Neural cell (in vitro differentiated cells): ENCODE data around the gene AGPAT3. TPM values are rescaled to one million over a fixed set of nuclear protein-coding genes. Genes with fewer than 3 reads are reported as not detected.

Experiments
- H2AFZ ChIP-seq: fragments of 200-600, 300-800 bp; sonication (generic), shearing (Covaris generic); 2 replicates; pipeline ENCODE4 v1.6.0; 2014; ENCODE audit warnings: low read depth, mild to moderate bottlenecking, antibody characterized with exemption, low read length, moderate library complexity
- H3F3A ChIP-seq: fragments of 200-600 bp; shearing (Covaris generic); 2 replicates; pipeline ENCODE4 v1.6.1; 2016; ENCODE audit warnings: mild to moderate bottlenecking, moderate library complexity, mixed read lengths, antibody characterized with exemption, low read length; ENCODE audit not compliant: insufficient read depth, poor library complexity, severe bottlenecking
- H3K27ac ChIP-seq: fragments of 200-600, 300-800 bp; sonication (generic), shearing (Covaris generic); 2 replicates; pipeline ENCODE4 v1.5.1; 2014; ENCODE audit warnings: mild to moderate bottlenecking, low read length, moderate library complexity
- H3K27me3 ChIP-seq: fragments of 300-800, 200-600 bp; sonication (generic), shearing (Covaris generic); 2 replicates; pipeline ENCODE4 v1.6.0; 2014; ENCODE audit warnings: mild to moderate bottlenecking, low read depth, low read length, moderate library complexity; ENCODE audit not compliant: insufficient read depth
- H3K36me3 ChIP-seq: fragments of 300-800, 200-600 bp; sonication (generic), shearing (Covaris generic); 2 replicates; pipeline ENCODE4 v1.5.1; 2014; ENCODE audit warnings: mild to moderate bottlenecking, antibody characterized with exemption, low read length, moderate library complexity; ENCODE audit not compliant: insufficient read depth
- H3K4me2 ChIP-seq: fragments of 300-800, 200-600 bp; sonication (generic), shearing (Covaris generic); 2 replicates; pipeline ENCODE4 v1.6.0; 2014; ENCODE audit warnings: mild to moderate bottlenecking, low read length
- H3K4me3 ChIP-seq: fragments of 300-800, 200-600 bp; sonication (generic), shearing (Covaris generic); 2 replicates; pipeline ENCODE4 v1.5.1; 2014; ENCODE audit warnings: mild to moderate bottlenecking, low read length, moderate library complexity
- H3K79me2 ChIP-seq: fragments of 200-600 bp; shearing (Covaris generic); replicated peaks from 2 replicates; pipeline ENCODE4 v1.6.0; 2014; ENCODE audit warnings: mild to moderate bottlenecking, low read length, moderate library complexity; ENCODE audit not compliant: insufficient read depth
- H3K9ac ChIP-seq: fragments of 300-800, 200-600 bp; sonication (generic), shearing (Covaris generic); 2 replicates; pipeline ENCODE4 v1.6.1; 2016; ENCODE audit warnings: mild to moderate bottlenecking, low read length, mixed read lengths
- H3K9me2 ChIP-seq: fragments of 200-600 bp; shearing (Covaris generic); 2 replicates; pipeline ENCODE4 v1.6.1; 2016; ENCODE audit warnings: mild to moderate bottlenecking, low read length, mixed read lengths; ENCODE audit not compliant: insufficient read depth
- H3K9me3 ChIP-seq: fragments of 200-600, 300-800 bp; sonication (generic), shearing (Covaris generic); 2 replicates; pipeline ENCODE4 v1.6.1; 2016; ENCODE audit warnings: mild to moderate bottlenecking, mixed run types, low read length, moderate library complexity, mixed read lengths
- H4K20me1 ChIP-seq: fragments of 200-600 bp; shearing (Covaris generic); 2 replicates; pipeline ENCODE4 v1.6.1; 2016; ENCODE audit warnings: mild to moderate bottlenecking, mixed run types; ENCODE audit not compliant: insufficient read depth
- EP300 ChIP-seq: fragments of 450-650 bp; conservative IDR thresholded peaks from 2 replicates; pipeline ENCODE4 v1.6.1; 2014; ENCODE audit warnings: antibody characterized with exemption, mild to moderate bottlenecking, moderate library complexity; ENCODE audit not compliant: poor library complexity, severe bottlenecking
- EZH2 ChIP-seq: fragments of 200-600, 300-800 bp; shearing (Covaris generic), sonication (generic); IDR thresholded peaks from 2 replicates; pipeline ENCODE4 v1.6.1; 2014; ENCODE audit warnings: antibody characterized with exemption, low read length, borderline replicate concordance, mild to moderate bottlenecking; ENCODE audit not compliant: insufficient read depth, poor library complexity, severe bottlenecking
- MXI1 ChIP-seq: fragments of 450-650 bp; conservative IDR thresholded peaks from 2 replicates; pipeline ENCODE4 v1.6.1; 2014; ENCODE audit warnings: antibody characterized with exemption, mild to moderate bottlenecking; ENCODE audit not compliant: poor library complexity, severe bottlenecking
- POLR2AphosphoS5 ChIP-seq: IDR thresholded peaks from 2 replicates; pipeline ENCODE4 v1.6.1; 2012
- RAD21 ChIP-seq: fragments of 450-650 bp; conservative IDR thresholded peaks from 2 replicates; pipeline ENCODE4 v1.6.1; 2014; ENCODE audit warnings: antibody characterized with exemption, mild to moderate bottlenecking, moderate library complexity
- SMC3 ChIP-seq: fragments of 450-650 bp; conservative IDR thresholded peaks from 2 replicates; pipeline ENCODE4 v1.6.1; 2014; ENCODE audit warnings: antibody characterized with exemption, mild to moderate bottlenecking, moderate library complexity; ENCODE audit not compliant: poor library complexity
- TAF1 ChIP-seq: IDR thresholded peaks from 2 replicates; pipeline ENCODE4 v1.6.1; 2012; ENCODE audit warnings: low read depth
- polyA plus RNA-seq: library from polyadenylated mRNA; depleted of rRNA; stranded (reverse); fragments of >200 nt; gene quantifications from 2 replicates; pipeline ENCODE4 v1.2.3, GENCODE V29; 2014
- TF ChIP-seq, protein P1 (sequence below): IDR thresholded peaks from 2 replicates; pipeline ENCODE4 v1.6.1; 2012; ENCODE audit warnings: borderline replicate concordance
- TF ChIP-seq, protein P2 (sequence below): fragments of 450-650 bp; IDR thresholded peaks from 2 replicates; pipeline ENCODE4 v1.5.1; 2014; ENCODE audit warnings: antibody characterized with exemption, mild to moderate bottlenecking, moderate library complexity; ENCODE audit not compliant: poor library complexity, severe bottlenecking

Gene AGPAT3
- polyA plus RNA-seq, 1 donor from 2014 or later: 8.4 TPM

DNA sequence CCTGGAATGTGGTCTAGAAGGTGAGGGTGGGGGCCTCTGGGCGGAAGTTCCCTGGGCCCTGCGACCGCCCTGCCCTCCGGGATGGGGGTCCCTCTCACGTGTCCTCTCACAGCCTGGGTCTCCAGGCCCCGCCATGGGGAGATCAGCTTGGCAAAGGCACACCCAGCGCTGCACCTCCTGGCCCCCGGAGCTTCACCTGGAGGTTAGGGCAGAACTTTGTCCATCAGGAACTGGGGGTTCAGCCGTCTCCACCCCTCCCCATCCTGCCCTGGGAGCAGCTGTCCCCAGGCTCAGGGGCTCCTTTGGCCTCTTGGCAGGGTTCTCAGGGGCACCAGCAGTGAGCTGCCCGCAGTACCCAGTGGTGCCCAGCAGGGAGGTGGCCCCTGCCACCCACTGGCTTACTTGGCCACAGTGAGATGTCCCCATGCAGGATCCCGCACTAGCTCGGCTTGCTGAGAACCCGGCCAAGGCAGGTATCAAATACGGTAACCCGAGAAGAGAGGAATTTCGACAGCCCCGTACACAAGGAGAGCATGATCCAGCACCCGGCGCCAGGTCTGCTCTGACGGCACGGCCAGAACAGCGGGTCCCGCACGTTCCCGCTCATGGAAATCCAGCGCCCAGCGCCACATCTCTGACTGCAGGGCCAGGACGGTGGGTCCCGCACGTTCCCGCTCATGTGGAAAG is 38.9 kb upstream of the AGPAT3 start:
- Histone ChIP-seq H3K9ac (no peak overlapping the region), H3F3A (no peaks in the 10 kb centered on the region), H3K9me3 (no peaks in the 10 kb centered on the region), H3K4me2 (no peak overlapping the region), H3K9me2 (no peaks in the 10 kb centered on the region), H3K79me2 (no peaks in the 10 kb centered on the region), H3K36me3 (no peaks in the 10 kb centered on the region), H2AFZ (no peak overlapping the region), H4K20me1 (no peaks in the 10 kb centered on the region), H3K27ac (no peak overlapping the region), H3K4me3 (no peak overlapping the region), H3K27me3 (no peaks in the 10 kb centered on the region)
- TF ChIP-seq TAF1: no peak

- Histone ChIP-seq H3K9me3 (no peaks in the 10 kb centered on the region), H3K27me3 (no peaks in the 10 kb centered on the region), H3K4me3 (no peak overlapping the region), H3K9ac (no peak overlapping the region), H3K27ac (no peak overlapping the region), H3K79me2 (no peaks in the 10 kb centered on the region), H3K36me3 (no peaks in the 10 kb centered on the region), H3K4me2 (no peak overlapping the region), H4K20me1 (no peaks in the 10 kb centered on the region), H3F3A (no peaks in the 10 kb centered on the region), H3K9me2 (no peaks in the 10 kb centered on the region), H2AFZ (no peak overlapping the region)
- TF ChIP-seq, protein P1, sequence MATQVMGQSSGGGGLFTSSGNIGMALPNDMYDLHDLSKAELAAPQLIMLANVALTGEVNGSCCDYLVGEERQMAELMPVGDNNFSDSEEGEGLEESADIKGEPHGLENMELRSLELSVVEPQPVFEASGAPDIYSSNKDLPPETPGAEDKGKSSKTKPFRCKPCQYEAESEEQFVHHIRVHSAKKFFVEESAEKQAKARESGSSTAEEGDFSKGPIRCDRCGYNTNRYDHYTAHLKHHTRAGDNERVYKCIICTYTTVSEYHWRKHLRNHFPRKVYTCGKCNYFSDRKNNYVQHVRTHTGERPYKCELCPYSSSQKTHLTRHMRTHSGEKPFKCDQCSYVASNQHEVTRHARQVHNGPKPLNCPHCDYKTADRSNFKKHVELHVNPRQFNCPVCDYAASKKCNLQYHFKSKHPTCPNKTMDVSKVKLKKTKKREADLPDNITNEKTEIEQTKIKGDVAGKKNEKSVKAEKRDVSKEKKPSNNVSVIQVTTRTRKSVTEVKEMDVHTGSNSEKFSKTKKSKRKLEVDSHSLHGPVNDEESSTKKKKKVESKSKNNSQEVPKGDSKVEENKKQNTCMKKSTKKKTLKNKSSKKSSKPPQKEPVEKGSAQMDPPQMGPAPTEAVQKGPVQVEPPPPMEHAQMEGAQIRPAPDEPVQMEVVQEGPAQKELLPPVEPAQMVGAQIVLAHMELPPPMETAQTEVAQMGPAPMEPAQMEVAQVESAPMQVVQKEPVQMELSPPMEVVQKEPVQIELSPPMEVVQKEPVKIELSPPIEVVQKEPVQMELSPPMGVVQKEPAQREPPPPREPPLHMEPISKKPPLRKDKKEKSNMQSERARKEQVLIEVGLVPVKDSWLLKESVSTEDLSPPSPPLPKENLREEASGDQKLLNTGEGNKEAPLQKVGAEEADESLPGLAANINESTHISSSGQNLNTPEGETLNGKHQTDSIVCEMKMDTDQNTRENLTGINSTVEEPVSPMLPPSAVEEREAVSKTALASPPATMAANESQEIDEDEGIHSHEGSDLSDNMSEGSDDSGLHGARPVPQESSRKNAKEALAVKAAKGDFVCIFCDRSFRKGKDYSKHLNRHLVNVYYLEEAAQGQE: no peak
- TF ChIP-seq EP300: no peak
- TF ChIP-seq EZH2: no peak
- no peak for TF ChIP-seq POLR2AphosphoS5
- TF ChIP-seq MXI1: no peak
- TF ChIP-seq TAF1: no peak
- no peak for TF ChIP-seq SMC3
- TF ChIP-seq, protein P2, sequence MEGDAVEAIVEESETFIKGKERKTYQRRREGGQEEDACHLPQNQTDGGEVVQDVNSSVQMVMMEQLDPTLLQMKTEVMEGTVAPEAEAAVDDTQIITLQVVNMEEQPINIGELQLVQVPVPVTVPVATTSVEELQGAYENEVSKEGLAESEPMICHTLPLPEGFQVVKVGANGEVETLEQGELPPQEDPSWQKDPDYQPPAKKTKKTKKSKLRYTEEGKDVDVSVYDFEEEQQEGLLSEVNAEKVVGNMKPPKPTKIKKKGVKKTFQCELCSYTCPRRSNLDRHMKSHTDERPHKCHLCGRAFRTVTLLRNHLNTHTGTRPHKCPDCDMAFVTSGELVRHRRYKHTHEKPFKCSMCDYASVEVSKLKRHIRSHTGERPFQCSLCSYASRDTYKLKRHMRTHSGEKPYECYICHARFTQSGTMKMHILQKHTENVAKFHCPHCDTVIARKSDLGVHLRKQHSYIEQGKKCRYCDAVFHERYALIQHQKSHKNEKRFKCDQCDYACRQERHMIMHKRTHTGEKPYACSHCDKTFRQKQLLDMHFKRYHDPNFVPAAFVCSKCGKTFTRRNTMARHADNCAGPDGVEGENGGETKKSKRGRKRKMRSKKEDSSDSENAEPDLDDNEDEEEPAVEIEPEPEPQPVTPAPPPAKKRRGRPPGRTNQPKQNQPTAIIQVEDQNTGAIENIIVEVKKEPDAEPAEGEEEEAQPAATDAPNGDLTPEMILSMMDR: no peak
- TF ChIP-seq RAD21: no peak
These were observed 38.4 kb upstream of the AGPAT3 start for GRCh38 chr21:43826623-43826974.
